Right lobe of liver (tissue), 6 donors: ENCODE results near the gene TXNDC16. TPM values are rescaled to one million over a fixed set of nuclear protein-coding genes. Genes with fewer than 3 reads are reported as not detected.

ENCODE experiments used
- ATAC-seq, 4 donors: fragments of 200-7000 bp; cut with Tn5 transposase; one replicate each; pipeline ENCODE4 v1.9.1; 2020; ENCODE audit warnings: mild to moderate bottlenecking in 4 of 4, moderate library complexity in 4 of 4
- DNase-seq, 3 donors: peaks; one replicate each; pipeline ENCODE4 v3.0.0-alpha.2; 2020
- H3K27ac ChIP-seq, 3 donors: fragments of 200-600 bp; one replicate each; pipeline ENCODE4 v1.8.0; 2022
- H3K27me3 ChIP-seq, 2 donors: fragments of 200-600 bp; one replicate each; pipeline ENCODE4 v1.8.0; 2022
- H3K36me3 ChIP-seq, 4 donors: fragments of 200-600 bp; sonication (generic) in 1 of 4; one replicate each; pipeline versions ENCODE4 v1.5.1 to v1.8.0; 2017 to 2022; ENCODE audit warnings: control low read depth in 1 of 4
- H3K4me1 ChIP-seq, 4 donors: fragments of 200-600 bp; sonication (generic) in 1 of 4; one replicate each; pipeline versions ENCODE4 v1.5.1 to v1.8.0; 2017 to 2022; ENCODE audit warnings: control low read depth in 1 of 4
- H3K4me3 ChIP-seq, 3 donors: fragments of 200-600 bp; one replicate each; pipeline ENCODE4 v1.8.0; 2022
- H3K9me3 ChIP-seq, 4 donors: fragments of 200-600 bp; sonication (generic) in 1 of 4; one replicate each; pipeline versions ENCODE4 v1.5.1 to v1.8.0; 2017 to 2022; ENCODE audit warnings: control low read depth in 1 of 4
- POLR2A ChIP-seq: fragments of 450-650 bp; IDR thresholded peaks from one replicate; pipeline ENCODE4 v1.6.1; 2017; ENCODE audit warnings: antibody characterized with exemption, mild to moderate bottlenecking
- WGBS: methylation state at CpG from one replicate; pipeline ENCODE4 v1.1.6; 2018; ENCODE audit warnings: low coverage, low lambda C conversion rate; ENCODE audit not compliant: insufficient coverage; ENCODE audit errors: missing lambda C conversion rate; 5-methylcytosine and 5-hydroxymethylcytosine counted together
- intact Hi-C, 2 donors: fragments of 100-400 bp; cut with DNase I; formaldehyde crosslinking; loops; one replicate each; pipeline versions ENCODE4 v1.11.2 to v1.14.1; 2022
- total RNA-seq, 6 experiments: library from RNA; depleted of rRNA in 2 of 6; stranded (reverse); fragments of >200 nt in 2 of 6; fragmentation: NEBNext Ultra II Directional in 3 of 6; extraction: Animal tissue kit (Norgen Biotek cat#: 25700) in 3 of 6; gene quantifications; one replicate each; pipeline versions ENCODE4 v1.1.0 to v1.2.4, GENCODE V29; 2016 to 2023
- TF ChIP-seq, protein P1 (sequence below), 4 donors: fragments of 200-600 bp in 3 of 4; fragments of 450-650 bp in 1 of 4; IDR thresholded peaks; one replicate each; pipeline versions ENCODE4 v1.5.1 to v1.8.0; 2016 to 2022; ENCODE audit warnings: antibody characterized with exemption in 4 of 4, mild to moderate bottlenecking in 2 of 4
- donor health status: DM: no; HTN: yes; CAD: no.
- donor health status: DM: no; HTN: no; CAD: no.
- donor health status: DM: no; HTN: no; CAD: no.
- donor health status: DM: no; HTN: yes; CAD: no.
- donor health status: DM: no; HTN: yes; CAD: no.

TXNDC16 gene
- total RNA-seq, 6 experiments from 2014 or later: 2.0 to 5.5 (median 4.1) TPM

DNA sequence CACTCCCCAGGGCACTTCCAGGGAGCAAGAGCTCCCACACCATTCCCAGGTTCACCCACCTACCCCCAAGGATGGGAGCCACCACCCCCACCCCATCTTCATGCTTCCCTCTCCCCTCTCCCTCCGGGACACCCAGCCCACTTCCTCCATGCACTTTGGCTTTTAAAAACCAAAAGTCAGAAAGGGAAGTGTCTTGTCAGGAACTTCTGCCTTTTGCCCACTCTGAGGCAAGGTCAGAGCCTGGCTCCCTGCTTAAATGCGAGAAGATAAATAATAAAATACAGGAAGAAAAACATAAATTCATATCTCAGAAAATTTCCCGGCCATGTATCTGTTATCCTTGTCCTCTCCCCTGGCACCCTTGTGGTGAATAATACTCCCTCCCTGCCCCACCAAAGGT is 156.6 kb downstream of the TXNDC16 start:
- H3K27ac ChIP-seq: no peak overlapping the region
- WGBS: 36% methylated on average over 3 of the region's 3 CpGs
- intact Hi-C loops: no loop called here
- no peaks in the 10 kb centered on the region for H3K9me3 ChIP-seq
- ATAC-seq: peak; percentile 33 to 57 (median 54)
- H3K36me3 ChIP-seq: no peaks in the 10 kb centered on the region
- H3K4me1 ChIP-seq: no peaks in the 10 kb centered on the region
- DNase-seq: no peak
- H3K4me3 ChIP-seq: no peak overlapping the region
- no peaks in the 10 kb centered on the region for H3K27me3 ChIP-seq
- TF ChIP-seq POLR2A: no peak
- TF ChIP-seq, protein P1, sequence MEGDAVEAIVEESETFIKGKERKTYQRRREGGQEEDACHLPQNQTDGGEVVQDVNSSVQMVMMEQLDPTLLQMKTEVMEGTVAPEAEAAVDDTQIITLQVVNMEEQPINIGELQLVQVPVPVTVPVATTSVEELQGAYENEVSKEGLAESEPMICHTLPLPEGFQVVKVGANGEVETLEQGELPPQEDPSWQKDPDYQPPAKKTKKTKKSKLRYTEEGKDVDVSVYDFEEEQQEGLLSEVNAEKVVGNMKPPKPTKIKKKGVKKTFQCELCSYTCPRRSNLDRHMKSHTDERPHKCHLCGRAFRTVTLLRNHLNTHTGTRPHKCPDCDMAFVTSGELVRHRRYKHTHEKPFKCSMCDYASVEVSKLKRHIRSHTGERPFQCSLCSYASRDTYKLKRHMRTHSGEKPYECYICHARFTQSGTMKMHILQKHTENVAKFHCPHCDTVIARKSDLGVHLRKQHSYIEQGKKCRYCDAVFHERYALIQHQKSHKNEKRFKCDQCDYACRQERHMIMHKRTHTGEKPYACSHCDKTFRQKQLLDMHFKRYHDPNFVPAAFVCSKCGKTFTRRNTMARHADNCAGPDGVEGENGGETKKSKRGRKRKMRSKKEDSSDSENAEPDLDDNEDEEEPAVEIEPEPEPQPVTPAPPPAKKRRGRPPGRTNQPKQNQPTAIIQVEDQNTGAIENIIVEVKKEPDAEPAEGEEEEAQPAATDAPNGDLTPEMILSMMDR (IDR thresholded peaks at IDR 0.05): no peak

DNA sequence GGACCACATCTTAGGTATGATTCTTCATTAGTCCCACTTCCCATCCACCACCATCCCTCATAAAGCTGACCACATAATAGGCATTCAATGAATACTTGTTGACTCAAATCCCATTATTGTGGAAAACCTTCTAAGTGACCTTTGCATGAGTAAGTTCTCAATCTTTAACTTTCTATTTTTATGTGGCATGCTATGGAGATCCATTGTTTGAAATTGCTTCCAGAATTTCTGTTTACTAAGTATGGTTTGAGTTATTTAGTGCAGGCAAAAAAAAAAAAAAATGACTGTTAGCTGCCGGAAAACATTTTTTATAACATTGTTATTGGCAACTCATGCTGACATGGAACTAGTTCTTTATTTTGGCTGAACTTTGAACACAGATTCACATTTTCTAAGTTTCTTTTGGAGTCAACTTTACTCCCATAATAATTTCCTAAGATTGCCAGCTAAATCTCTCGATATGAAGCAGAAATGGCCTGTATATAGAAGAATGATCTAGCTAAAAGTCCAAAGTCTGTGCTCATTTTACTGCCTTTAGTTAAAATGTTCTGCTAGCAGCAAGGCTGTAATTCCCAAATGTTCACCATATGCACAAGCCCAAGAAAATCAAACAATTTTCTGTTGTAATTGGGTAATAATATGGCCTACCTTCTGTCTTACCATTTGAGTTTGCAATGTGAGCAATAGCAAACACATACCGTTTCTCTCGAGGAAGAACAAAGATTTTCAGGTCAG is 160.3 kb downstream of the TXNDC16 start:
- Histone ChIP-seq H3K9me3 (no peaks in the 10 kb centered on the region), H3K27me3 (no peaks in the 10 kb centered on the region), H3K4me1 (no peaks in the 10 kb centered on the region), H3K36me3 (no peaks in the 10 kb centered on the region), H3K27ac (no peak overlapping the region), H3K4me3 (no peak overlapping the region)
- ATAC-seq (no peak), DNase-seq (no peak)
- intact Hi-C loops: no loop called here
- 67% methylated on average over 4 of the region's 4 CpGs for WGBS
- TF ChIP-seq, protein P1 (IDR thresholded peaks at IDR 0.05): no peak
- no peak for TF ChIP-seq POLR2A

Other genes starting within 250 kb of the TXNDC16 start
- gene PTGER2, start 238.2 kb downstream of the TXNDC16 start, total RNA-seq: 1 to 10 TPM in 1 of 6 experiments, under 1 TPM in 5; 0.24 to 1.9 (median 0.51) TPM
- gene GPR137C, start 331 bp upstream of the TXNDC16 start, total RNA-seq: under 1 TPM; 0.18 to 0.51 (median 0.20) TPM
- gene ERO1A, start 143.1 kb upstream of the TXNDC16 start, total RNA-seq: 100 to 1,000 TPM in 1 of 6 experiments, 10 to 100 TPM in 5; 31.2 to 162 (median 37.9) TPM
- gene PSMC6, start 154.7 kb upstream of the TXNDC16 start, total RNA-seq: 10 to 100 TPM; 40.7 to 63.0 (median 51.3) TPM
- 10 to 100 TPM; 10.1 to 18.3 (median 13.1) TPM for gene STYX, start 177.7 kb upstream of the TXNDC16 start, total RNA-seq
- gene GNPNAT1, start 239.1 kb upstream of the TXNDC16 start, total RNA-seq: 10 to 100 TPM; 31.4 to 47.6 (median 43.2) TPM